GM21423 (cell line): ENCODE measurements around the gene EPB41L4B.
"Not testable (repeated sequence)": the region's sequence is repeated elsewhere in the genome, so short reads cannot be mapped to it uniquely, and the experiment has no call there.

Source experiments
- ATAC-seq: cut with Tn5 transposase; IDR thresholded peaks from one replicate; pipeline ENCODE4 v1.9.1; 2021; ENCODE audit warnings: mild to moderate bottlenecking, moderate library complexity; ENCODE audit not compliant: unreplicated experiment

EPB41L4B gene

GRCh38 chr9:109247228-109247627 is 73.6 kb downstream of the EPB41L4B start:
- ATAC-seq, result no peak

DNA sequence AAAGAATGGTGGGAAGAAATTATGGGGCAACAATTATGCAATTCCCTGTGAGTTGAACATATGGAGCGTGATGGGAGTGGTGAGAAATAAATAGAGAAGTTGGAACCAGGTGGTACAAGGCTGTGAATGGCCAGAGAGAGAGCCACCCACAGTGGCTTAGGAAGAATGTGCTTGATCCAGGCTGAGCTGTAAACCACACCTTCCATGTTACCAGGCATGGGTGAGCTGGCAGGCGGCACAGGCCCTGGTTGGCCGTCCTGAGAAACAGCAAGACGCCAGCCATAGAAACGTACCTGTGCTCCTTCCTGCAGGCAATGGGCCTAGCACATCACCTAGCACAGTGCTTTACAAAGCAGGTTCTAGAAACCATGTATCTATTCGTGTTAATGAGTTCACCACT is 74.3 kb downstream of the EPB41L4B start:
- no peak for ATAC-seq

DNA sequence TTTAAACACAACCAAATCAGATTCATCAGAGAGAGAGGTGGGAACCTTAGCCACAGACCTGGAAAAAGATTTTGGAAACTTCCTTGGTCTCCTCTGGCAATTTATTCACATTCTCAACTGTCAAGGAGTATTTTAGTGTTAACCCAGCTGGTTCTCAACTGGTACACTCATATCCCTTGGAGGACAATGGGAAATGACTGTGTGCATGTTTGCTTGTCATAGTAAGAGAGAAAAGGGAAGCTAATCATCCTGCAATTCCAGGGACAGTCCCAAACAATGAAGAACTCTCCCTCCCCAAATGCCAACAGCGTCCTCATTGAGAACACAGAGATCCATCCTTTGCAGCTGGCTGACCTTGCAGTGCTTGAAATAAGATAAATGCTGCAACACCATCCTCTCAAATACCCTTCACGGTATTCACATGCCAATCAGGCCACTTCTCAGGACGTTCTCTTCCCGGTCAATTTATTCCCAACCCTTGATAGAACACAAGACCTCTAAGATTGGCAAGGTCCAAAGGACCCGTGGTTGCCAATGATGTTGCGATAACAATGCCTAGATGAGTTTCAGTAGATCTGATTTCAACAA is 75.5 kb downstream of the EPB41L4B start:
- ATAC-seq, result no peak

GRCh38 chr9:109244179-109245132 is 76.4 kb downstream of the EPB41L4B start:
- peak; percentile 84 for ATAC-seq

GRCh38 chr9:109242741-109243140 is 78.1 kb downstream of the EPB41L4B start:
- ATAC-seq, result no peak

DNA sequence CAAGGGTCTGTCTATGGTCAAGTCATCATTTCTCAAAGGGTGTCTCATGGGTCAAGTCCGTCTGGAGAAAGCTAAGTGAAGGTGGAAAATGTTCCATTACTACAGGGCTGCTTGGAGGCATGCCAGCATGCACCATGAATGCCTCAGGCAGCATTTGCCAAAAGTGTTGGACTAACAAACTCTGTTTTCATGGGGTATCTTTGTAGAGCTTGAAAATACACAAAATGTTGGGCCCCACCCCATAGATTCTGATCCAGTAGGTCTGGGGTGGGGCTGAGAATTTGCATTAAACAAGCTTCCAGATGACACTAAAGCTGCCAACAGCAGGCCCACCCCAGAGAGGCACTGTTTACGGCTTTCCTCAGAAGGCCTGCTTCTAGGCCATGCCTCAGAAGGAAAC is 78.8 kb downstream of the EPB41L4B start:
- no peak for ATAC-seq

GRCh38 chr9:109241207-109241606 is 79.7 kb downstream of the EPB41L4B start:
- ATAC-seq, result no peak

GRCh38 chr9:109239240-109239639 is 81.6 kb downstream of the EPB41L4B start:
- ATAC-seq, result no peak

GRCh38 chr9:109238655-109239054 is 82.2 kb downstream of the EPB41L4B start:
- ATAC-seq, result no peak

- ATAC-seq, result no peak
Measured at GRCh38 chr9:109238125-109238524, 82.7 kb downstream of the EPB41L4B start.

GRCh38 chr9:109232449-109233237 is 88.2 kb downstream of the EPB41L4B start:
- ATAC-seq, result no peak

- no peak for ATAC-seq
Measured at GRCh38 chr9:109231593-109231992, 89.3 kb downstream of the EPB41L4B start.

DNA sequence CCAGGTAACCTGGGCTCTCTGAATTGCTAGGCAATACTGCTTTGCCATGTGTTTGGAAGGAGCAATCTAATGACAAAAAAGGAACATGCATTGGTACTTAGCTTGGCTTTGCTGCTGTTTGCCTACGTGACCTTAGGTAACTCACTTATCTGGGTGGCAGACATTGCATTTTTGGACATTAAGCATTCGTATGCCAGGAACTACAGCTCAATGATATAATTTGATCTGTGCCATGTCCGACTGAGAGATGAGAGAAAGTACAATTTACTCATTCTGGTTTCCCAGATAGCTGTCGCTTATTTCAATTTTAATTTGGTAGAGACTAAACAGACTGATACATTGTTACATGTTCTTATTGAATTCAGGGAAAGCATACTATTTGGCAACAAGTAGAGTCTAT is 90.6 kb downstream of the EPB41L4B start:
- ATAC-seq, result no peak

GRCh38 chr9:109229682-109230081 is 91.2 kb downstream of the EPB41L4B start:
- no peak for ATAC-seq

- ATAC-seq, result no peak
Measured at GRCh38 chr9:109228093-109228642, 92.7 kb downstream of the EPB41L4B start.

GRCh38 chr9:109225629-109226028 is 95.2 kb downstream of the EPB41L4B start:
- no peak for ATAC-seq

GRCh38 chr9:109224751-109225150 is 96.1 kb downstream of the EPB41L4B start:
- no peak for ATAC-seq

DNA sequence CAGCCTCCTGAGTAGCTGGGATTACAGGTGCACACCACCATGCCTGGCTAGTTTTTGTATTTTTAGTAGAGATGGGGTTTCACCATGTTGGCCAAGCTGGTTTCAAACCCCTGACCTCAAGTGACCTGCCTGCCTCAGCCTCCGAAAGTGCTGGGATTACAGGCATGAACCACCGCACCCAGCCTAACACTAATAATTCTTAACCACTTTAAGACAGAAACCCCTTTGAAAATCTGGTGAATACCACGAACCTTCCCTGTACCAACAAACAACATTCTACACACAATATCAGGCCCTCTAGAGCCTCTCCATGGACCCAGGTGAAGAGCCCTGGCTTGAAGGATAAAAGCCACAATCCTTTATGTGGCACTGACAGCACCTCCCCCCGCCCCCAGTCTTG is 102.6 kb downstream of the EPB41L4B start:
- ATAC-seq, result not testable (repeated sequence)

- ATAC-seq, result no peak
Measured at GRCh38 chr9:109214414-109214813, 106.4 kb downstream of the EPB41L4B start.

- ATAC-seq, result no peak
Measured at GRCh38 chr9:109213285-109214121, 107.4 kb downstream of the EPB41L4B start.
